Brain microvascular endothelial cell (primary cell): ENCODE measurements around the gene OR6S1.

Source experiments
- DNase-seq: peaks from one replicate; pipeline ENCODE4 v3.0.0-alpha.2; 2020
- H3K27ac ChIP-seq: fragments of 250-450 bp; sonication (Bioruptor Pico); 2 replicates; pipeline ENCODE4 v1.5.1; 2020; ENCODE audit warnings: mild to moderate bottlenecking, moderate library complexity
- H3K27me3 ChIP-seq: fragments of 250-450 bp; sonication (Bioruptor Pico); replicated peaks from 2 replicates; pipeline ENCODE4 v1.5.1; 2020; ENCODE audit warnings: mild to moderate bottlenecking
- H3K36me3 ChIP-seq: fragments of 250-450 bp; sonication (Bioruptor Pico); replicated peaks from 2 replicates; pipeline ENCODE4 v1.5.1; 2020; ENCODE audit warnings: mild to moderate bottlenecking
- H3K4me3 ChIP-seq: 2 replicates; pipeline ENCODE4 v1.5.1; 2011; ENCODE audit warnings: low read depth, mild to moderate bottlenecking, control low read depth, low read length, moderate library complexity
- in situ Hi-C: cut with HindIII; loops from 2 replicates; pipeline ENCODE4 v1.10.0; 2017; ENCODE audit warnings: low sequenced_read_pairs, low pct_ligation_motif_present
- TF ChIP-seq, protein P1 (sequence below): IDR thresholded peaks from 2 replicates; pipeline ENCODE4 v1.5.1; 2011; ENCODE audit warnings: low read depth, mild to moderate bottlenecking, moderate library complexity, low read length, control low read depth, inconsistent platforms; ENCODE audit errors: missing control alignments

Gene OR6S1

DNA sequence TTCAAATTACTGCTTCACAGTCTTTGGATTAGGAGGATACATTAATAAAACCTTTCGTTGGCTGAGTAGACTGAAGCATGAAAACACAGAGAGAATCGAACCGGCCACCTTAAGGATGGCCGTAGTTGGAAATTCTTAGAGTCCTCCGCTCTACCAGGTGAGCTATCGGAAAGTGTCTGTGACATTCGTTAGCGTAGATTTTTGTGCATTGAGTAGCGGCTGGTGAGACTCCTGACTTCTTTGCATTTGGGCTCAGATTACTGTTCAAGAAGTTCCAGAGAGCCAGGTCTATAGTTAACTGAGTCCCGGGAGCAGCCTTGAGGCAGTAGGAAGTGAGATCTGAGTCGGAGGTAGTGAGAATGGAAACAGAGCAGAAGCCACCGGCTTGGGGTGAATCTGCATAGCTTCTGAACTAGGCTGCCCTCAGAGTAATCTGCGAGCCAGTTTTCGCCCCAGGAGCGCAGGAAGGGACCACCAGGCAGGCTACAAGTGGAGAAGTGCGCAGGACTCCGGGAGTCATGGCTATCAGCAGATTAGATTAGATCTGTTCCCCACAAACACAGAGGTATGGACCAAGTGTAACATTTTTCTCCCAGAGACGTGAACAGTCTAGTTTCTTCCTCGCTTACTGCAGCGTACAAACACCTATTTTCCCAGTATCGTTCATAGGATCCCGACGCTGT, 11.0 kb downstream of the OR6S1 start:
- H3K36me3 ChIP-seq = no peaks in the 10 kb centered on the region
- in situ Hi-C loops = no loop called here

DNA sequence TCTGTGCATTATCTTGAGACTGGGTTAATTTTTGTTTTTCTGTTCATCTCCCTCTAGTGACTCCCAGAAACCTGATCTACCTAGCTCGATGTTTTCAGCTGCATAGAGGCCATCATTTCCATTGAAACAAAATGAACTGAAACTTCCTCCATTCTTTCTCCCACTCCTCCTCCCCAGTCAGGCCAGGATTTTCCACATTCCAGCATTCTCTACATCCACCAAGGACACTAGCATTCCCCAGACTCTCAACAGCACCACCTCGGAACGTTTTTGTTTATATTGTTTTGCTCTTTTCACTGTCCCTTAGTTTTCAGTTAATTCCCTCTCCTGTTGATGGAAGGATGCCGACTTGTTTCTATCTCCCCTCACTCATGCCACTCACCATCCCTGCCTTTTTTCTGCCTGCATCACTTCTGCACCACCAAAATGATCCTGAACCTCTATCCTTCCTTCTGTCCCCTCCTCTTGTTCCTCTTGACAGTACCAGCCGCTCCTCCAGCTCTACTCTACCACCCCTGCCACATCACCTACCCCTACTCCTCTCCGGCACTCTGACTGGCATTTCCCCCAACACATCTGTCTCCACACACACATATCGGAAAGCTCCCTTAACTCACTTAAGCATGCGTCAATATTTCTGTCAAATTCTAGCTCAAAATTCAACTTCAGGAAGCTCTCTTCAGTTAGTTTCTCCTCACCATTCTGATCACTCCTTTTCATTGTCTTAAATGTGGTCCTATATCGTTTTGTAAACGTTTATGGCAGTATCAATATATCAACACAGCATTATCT, 13.2 kb downstream of the OR6S1 start:
- Histone ChIP-seq H3K4me3 (no peak overlapping the region), H3K36me3 (no peaks in the 10 kb centered on the region), H3K27ac (no peak overlapping the region), H3K27me3 (no peaks in the 10 kb centered on the region)
- in situ Hi-C loops = no loop called here
- TF ChIP-seq, protein P1, sequence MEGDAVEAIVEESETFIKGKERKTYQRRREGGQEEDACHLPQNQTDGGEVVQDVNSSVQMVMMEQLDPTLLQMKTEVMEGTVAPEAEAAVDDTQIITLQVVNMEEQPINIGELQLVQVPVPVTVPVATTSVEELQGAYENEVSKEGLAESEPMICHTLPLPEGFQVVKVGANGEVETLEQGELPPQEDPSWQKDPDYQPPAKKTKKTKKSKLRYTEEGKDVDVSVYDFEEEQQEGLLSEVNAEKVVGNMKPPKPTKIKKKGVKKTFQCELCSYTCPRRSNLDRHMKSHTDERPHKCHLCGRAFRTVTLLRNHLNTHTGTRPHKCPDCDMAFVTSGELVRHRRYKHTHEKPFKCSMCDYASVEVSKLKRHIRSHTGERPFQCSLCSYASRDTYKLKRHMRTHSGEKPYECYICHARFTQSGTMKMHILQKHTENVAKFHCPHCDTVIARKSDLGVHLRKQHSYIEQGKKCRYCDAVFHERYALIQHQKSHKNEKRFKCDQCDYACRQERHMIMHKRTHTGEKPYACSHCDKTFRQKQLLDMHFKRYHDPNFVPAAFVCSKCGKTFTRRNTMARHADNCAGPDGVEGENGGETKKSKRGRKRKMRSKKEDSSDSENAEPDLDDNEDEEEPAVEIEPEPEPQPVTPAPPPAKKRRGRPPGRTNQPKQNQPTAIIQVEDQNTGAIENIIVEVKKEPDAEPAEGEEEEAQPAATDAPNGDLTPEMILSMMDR = no peak
- no peak for DNase-seq

More for the DNA sequence above, 11.0 kb downstream of the OR6S1 start:
- H3K27me3 ChIP-seq = no peaks in the 10 kb centered on the region
- peak; percentile 70 for DNase-seq
- TF ChIP-seq, protein P1 = no peak
- no peak overlapping the region for H3K27ac ChIP-seq
- H3K4me3 ChIP-seq = peak overlapping the region; percentile 54

DNA sequence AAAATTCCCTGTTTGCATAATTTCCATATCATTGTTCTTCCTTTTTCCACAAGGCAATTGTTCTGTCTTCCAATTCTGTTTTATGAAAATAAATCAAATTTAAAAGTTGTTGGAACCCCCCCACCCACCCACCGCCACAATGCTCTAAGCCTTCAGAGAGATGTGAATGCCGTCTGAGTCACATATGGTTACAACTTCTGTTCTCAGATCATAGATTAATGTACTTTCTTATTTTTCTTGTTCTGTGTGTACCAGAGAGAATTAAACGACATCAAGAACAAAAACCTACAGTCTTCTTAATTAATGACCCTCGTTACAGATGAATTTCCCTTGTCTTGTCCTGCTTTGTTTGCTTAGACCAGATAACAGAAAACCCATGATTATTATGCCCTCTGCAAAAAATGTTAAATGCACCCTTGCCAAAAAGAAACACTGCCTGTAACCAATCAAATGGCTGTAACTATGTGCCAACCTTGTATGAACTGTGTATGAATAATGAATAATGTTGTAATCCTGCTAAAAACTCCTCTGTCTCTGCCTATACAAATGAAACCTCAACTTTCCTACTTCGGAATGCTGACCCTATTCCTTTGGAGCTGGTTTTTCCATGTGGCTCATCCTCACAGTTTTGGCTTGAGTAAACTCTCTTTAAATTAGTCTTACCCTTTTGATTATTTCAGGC, 14.0 kb downstream of the OR6S1 start:
- TF ChIP-seq, protein P1 = no peak
- in situ Hi-C loops = no loop called here
- H3K27me3 ChIP-seq = no peaks in the 10 kb centered on the region

DNA sequence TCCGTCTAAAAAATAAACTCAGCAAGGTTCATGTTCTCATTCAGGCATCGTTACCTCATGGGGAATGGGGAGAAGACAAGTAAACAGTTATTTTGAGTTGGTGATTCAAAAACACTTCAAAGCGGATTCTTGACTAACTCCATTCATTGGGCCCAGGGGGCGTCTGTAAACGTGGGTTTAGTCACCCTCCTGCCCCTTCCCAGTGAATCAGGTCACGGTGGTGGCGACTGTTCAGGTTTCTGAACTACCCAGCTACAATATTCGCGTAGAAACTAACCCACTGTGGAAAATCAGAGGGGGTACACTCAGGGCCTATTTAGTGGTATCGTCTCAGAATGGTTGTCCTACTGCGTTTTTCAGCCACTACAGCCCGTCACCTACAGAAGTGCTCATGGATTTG, 15.2 kb downstream of the OR6S1 start:
- no peaks in the 10 kb centered on the region for H3K36me3 ChIP-seq
- in situ Hi-C loops = no loop called here
- no peak overlapping the region for H3K27ac ChIP-seq
- DNase-seq = no peak
- peak overlapping the region; percentile 45 for H3K4me3 ChIP-seq
- TF ChIP-seq, protein P1 = no peak
- no peaks in the 10 kb centered on the region for H3K27me3 ChIP-seq

More for the DNA sequence above, 14.0 kb downstream of the OR6S1 start:
- Histone ChIP-seq H3K4me3 (no peak overlapping the region), H3K27ac (no peak overlapping the region), H3K36me3 (no peaks in the 10 kb centered on the region)
- no peak for DNase-seq

DNA sequence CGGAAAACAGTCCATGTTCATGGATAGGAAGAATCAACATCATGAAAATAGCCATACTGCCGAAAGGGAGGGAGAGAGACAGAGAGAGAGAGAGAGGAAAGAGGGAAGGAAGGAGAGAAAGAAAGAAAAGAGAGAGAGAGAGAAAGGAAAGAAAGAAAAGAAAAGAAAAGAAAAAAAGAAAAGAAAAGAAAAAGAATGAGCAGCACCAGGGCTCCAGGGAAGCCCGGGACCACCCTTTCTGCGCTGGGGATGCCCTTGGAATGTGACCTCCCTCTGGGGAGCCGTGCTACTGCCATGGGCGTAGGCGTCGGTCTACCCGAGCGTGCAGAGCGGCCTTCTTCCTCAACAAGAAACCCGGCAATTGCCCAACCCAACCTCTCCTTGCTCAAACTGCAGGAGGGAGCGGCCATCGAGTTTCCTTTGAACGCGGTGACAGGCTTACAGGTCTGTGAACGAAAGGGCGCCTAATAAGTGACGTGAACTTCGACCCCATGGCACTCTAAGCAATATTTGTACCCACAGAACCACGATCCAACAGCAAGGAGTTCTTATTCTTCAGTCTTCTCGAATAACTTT, 16.9 kb downstream of the OR6S1 start:
- Histone ChIP-seq H3K36me3 (no peaks in the 10 kb centered on the region), H3K4me3 (peak overlapping the region; percentile 66), H3K27me3 (no peaks in the 10 kb centered on the region), H3K27ac (peak overlapping the region; percentile 4)
- in situ Hi-C loops = no loop called here
- peak; percentile 65 for DNase-seq
- TF ChIP-seq, protein P1 = no peak
